ENCODE results near the gene BRPF3. TPM values are rescaled to one million over a fixed set of nuclear protein-coding genes. Genes with fewer than 3 reads are reported as not detected.

The BRPF3 gene
- total RNA-seq, 1 experiment from 2014 or later, result 14.3 TPM

DNA sequence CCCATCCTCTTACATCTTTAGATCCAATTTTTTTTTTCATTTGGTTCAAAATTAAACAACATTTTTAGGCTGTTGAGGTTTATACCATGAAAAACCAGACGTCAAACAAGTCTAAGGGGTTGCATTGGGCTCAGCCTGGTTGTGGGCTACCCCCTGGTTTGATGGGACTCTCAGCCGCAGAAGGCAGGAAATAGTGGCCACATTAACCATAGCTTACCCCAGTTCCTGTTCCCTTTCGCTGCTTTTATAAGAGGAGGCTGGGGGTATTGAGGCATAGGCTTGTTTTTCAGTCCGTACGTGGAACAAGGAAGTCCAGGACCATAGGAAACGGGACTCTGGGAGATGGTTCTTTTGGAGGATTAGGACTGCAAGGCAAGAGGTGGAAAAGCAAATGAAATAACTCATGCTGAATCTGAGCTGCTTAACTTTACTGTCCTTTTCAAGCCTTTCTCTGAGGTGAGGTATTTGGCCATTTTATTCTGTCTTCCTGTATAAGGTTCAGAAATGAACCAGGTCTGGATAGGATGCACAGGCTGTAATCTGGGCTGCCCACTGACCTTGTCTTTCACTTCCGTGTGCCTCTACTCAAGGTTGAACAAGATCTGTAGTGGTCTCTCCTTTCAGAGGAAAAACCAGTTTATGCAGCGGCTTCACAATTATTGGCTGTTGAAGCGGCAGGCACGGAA lies 7.7 kb downstream of the BRPF3 start:
- POLR2A ChIA-PET (ENCODE audit: unreplicated experiment), result no interaction called here
- Histone ChIP-seq H3K4me1 (ENCODE audit: insufficient read depth, low read length) (no peaks in the 10 kb centered on the region), H3K4me2 (ENCODE audit: low read length) (no peak overlapping the region), H3K4me3 (ENCODE audit: low read length) (no peak overlapping the region), H3K36me3 (ENCODE audit: low read depth, low read length) (peaks cover 67% of the 10 kb centered on the region), H3K9me3 (ENCODE audit: low read length) (no peaks in the 10 kb centered on the region), H3K27me3 (ENCODE audit: low read length) (no peaks in the 10 kb centered on the region), H3K9me2 (replicated peaks; ENCODE audit: low read length) (no peaks in the 10 kb centered on the region), H3K27ac (ENCODE audit: low read length) (no peak overlapping the region), H3K9ac (ENCODE audit: low read length) (no peak overlapping the region), H3F3A (ENCODE audit: low read length, unreplicated experiment) (no peaks in the 10 kb centered on the region), H3K79me2 (ENCODE audit: low read length) (peaks cover 49% of the 10 kb centered on the region), H4K20me1 (ENCODE audit: low read length) (peaks cover 15% of the 10 kb centered on the region; the same call in 1 of the 2 replicates), H2AFZ (ENCODE audit: low read length) (no peak overlapping the region)
- CTCF ChIA-PET, result no interaction called here
- TF ChIP-seq EZH2phosphoT487 (IDR thresholded peaks at IDR 0.05; ENCODE audit: borderline replicate concordance, low read length) (no peak), EZH2 (IDR thresholded peaks at IDR 0.05; ENCODE audit: low read length, unreplicated experiment) (no peak)
- TF ChIP-seq, protein P1, sequence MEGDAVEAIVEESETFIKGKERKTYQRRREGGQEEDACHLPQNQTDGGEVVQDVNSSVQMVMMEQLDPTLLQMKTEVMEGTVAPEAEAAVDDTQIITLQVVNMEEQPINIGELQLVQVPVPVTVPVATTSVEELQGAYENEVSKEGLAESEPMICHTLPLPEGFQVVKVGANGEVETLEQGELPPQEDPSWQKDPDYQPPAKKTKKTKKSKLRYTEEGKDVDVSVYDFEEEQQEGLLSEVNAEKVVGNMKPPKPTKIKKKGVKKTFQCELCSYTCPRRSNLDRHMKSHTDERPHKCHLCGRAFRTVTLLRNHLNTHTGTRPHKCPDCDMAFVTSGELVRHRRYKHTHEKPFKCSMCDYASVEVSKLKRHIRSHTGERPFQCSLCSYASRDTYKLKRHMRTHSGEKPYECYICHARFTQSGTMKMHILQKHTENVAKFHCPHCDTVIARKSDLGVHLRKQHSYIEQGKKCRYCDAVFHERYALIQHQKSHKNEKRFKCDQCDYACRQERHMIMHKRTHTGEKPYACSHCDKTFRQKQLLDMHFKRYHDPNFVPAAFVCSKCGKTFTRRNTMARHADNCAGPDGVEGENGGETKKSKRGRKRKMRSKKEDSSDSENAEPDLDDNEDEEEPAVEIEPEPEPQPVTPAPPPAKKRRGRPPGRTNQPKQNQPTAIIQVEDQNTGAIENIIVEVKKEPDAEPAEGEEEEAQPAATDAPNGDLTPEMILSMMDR (conservative IDR thresholded peaks at IDR 0.05; ENCODE audit: low read depth, low read length), result no peak
- ATAC-seq (no peak), DNase-seq (no peak)
- BruUV-seq (replicated peaks), result no TSS peak
- intact Hi-C loops (cut with micrococcal nuclease), result no loop called here

DNA sequence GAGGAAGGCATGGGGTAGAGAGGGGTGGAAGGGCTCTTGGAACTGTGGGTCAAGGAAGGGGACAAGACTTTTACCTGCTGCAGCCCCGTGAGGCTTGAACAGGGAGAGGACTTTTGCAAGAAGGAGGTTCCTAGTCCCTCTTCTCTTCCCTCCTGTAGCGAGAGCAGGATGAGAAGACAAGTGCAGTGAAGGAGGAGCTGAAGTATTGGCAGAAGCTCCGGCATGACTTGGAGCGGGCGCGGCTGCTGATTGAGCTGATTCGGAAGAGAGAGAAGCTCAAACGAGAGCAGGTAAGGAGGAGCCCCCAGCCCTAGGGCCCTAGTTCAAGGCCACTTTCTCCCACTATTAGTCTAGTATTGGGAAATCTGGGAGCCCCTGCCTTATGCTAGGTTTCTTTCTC lies 10.6 kb downstream of the BRPF3 start:
- Histone ChIP-seq H3K4me2 (ENCODE audit: low read length) (no peak overlapping the region), H3K4me1 (ENCODE audit: insufficient read depth, low read length) (no peaks in the 10 kb centered on the region), H3K27me3 (ENCODE audit: low read length) (no peaks in the 10 kb centered on the region), H3K36me3 (ENCODE audit: low read depth, low read length) (peaks cover 66% of the 10 kb centered on the region), H3K9me3 (ENCODE audit: low read length) (no peaks in the 10 kb centered on the region), H3K9ac (ENCODE audit: low read length) (no peak overlapping the region), H2AFZ (ENCODE audit: low read length) (no peak overlapping the region), H4K20me1 (ENCODE audit: low read length) (peaks cover 9% of the 10 kb centered on the region; the same call in 1 of the 2 replicates), H3K4me3 (ENCODE audit: low read length) (no peak overlapping the region), H3K79me2 (ENCODE audit: low read length) (peaks cover 20% of the 10 kb centered on the region), H3K27ac (ENCODE audit: low read length) (no peak overlapping the region), H3F3A (ENCODE audit: low read length, unreplicated experiment) (no peaks in the 10 kb centered on the region), H3K9me2 (replicated peaks; ENCODE audit: low read length) (no peaks in the 10 kb centered on the region)
- DNase-seq (no peak), ATAC-seq (no peak)
- TF ChIP-seq, protein P1 (conservative IDR thresholded peaks at IDR 0.05; ENCODE audit: low read depth, low read length), result no peak
- TF ChIP-seq EZH2 (IDR thresholded peaks at IDR 0.05; ENCODE audit: low read length, unreplicated experiment), result no peak
- TF ChIP-seq EZH2phosphoT487 (IDR thresholded peaks at IDR 0.05; ENCODE audit: borderline replicate concordance, low read length), result no peak
- ChIA-PET CTCF (no interaction called here), POLR2A (ENCODE audit: unreplicated experiment) (no interaction called here)
- no TSS peak for BruUV-seq (replicated peaks)
- intact Hi-C loops (cut with micrococcal nuclease), result no loop called here

DNA sequence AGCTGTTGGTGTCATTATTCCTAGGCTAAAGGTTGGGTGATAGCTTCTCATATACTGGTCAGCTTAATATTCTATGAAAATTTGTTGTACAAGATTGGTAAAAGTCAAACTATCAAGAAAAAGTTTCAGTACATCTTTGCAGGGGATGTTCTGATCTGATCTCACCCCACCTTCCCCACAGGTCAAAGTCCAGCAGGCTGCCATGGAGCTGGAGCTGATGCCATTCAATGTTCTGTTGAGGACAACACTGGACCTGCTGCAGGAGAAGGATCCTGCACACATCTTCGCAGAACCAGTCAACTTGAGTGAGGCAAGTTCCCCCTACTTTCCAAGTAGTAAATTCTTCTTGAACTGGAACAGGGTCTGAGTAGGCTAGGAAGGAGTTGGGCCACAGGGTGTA lies 13.1 kb downstream of the BRPF3 start:
- ChIA-PET CTCF (interaction anchor here (0.8 kb wide), 1 partner anchor 252 kb away, joined by 3 read pairs; no protein-coding TSS in a partner anchor), POLR2A (ENCODE audit: unreplicated experiment) (no interaction called here)
- TF ChIP-seq, protein P1 (conservative IDR thresholded peaks at IDR 0.05; ENCODE audit: low read depth, low read length), result no peak
- TF ChIP-seq EZH2phosphoT487 (IDR thresholded peaks at IDR 0.05; ENCODE audit: borderline replicate concordance, low read length) (no peak), EZH2 (IDR thresholded peaks at IDR 0.05; ENCODE audit: low read length, unreplicated experiment) (no peak)
- H4K20me1 ChIP-seq (ENCODE audit: low read length), result no peaks in the 10 kb centered on the region
- no peaks in the 10 kb centered on the region for H3K79me2 ChIP-seq (ENCODE audit: low read length)
- no peaks in the 10 kb centered on the region for H3K9me2 ChIP-seq (replicated peaks; ENCODE audit: low read length)
- no peak overlapping the region for H3K27ac ChIP-seq (ENCODE audit: low read length)
- no peaks in the 10 kb centered on the region for H3K27me3 ChIP-seq (ENCODE audit: low read length)
- H3K4me1 ChIP-seq (ENCODE audit: insufficient read depth, low read length), result no peaks in the 10 kb centered on the region
- no peaks in the 10 kb centered on the region for H3K9me3 ChIP-seq (ENCODE audit: low read length)
- no peak overlapping the region for H3K4me2 ChIP-seq (ENCODE audit: low read length)
- no peak overlapping the region for H3K9ac ChIP-seq (ENCODE audit: low read length)
- H3F3A ChIP-seq (ENCODE audit: low read length, unreplicated experiment), result no peaks in the 10 kb centered on the region
- DNase-seq (no peak), ATAC-seq (no peak)
- no TSS peak for BruUV-seq (replicated peaks)
- intact Hi-C loops (cut with micrococcal nuclease), result no loop called here
- no peak overlapping the region for H2AFZ ChIP-seq (ENCODE audit: low read length)
- no peak overlapping the region for H3K4me3 ChIP-seq (ENCODE audit: low read length)
- H3K36me3 ChIP-seq (ENCODE audit: low read depth, low read length), result peaks cover 63% of the 10 kb centered on the region
